ENCODE measurements around the gene PCDHB4.
"Not testable (repeated sequence)": the region's sequence is repeated elsewhere in the genome, so short reads cannot be mapped to it uniquely, and the experiment has no call there.

DNA sequence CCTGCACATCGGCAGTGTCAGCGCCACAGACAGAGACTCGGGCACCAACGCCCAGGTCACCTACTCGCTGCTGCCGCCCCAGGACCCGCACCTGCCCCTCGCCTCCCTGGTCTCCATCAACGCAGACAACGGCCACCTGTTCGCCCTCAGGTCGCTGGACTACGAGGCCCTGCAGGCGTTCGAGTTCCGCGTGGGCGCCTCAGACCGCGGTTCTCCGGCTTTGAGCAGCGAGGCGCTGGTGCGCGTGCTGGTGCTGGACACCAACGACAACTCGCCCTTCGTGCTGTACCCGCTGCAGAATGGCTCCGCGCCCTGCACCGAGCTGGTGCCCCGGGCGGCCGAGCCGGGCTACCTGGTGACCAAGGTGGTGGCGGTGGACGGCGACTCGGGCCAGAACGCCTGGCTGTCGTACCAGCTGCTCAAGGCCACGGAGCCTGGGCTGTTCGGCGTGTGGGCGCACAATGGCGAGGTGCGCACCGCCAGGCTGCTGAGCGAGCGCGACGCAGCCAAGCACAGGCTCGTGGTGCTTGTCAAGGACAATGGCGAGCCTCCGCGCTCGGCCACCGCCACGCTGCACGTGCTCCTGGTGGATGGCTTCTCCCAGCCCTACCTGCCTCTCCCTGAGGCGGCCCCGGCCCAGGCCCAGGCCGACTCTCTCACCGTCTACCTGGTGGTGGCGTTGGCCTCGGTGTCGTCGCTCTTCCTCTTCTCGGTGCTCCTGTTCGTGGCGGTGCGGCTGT lies 1.9 kb downstream of the PCDHB4 start:
- TF ChIP-seq, protein P1, sequence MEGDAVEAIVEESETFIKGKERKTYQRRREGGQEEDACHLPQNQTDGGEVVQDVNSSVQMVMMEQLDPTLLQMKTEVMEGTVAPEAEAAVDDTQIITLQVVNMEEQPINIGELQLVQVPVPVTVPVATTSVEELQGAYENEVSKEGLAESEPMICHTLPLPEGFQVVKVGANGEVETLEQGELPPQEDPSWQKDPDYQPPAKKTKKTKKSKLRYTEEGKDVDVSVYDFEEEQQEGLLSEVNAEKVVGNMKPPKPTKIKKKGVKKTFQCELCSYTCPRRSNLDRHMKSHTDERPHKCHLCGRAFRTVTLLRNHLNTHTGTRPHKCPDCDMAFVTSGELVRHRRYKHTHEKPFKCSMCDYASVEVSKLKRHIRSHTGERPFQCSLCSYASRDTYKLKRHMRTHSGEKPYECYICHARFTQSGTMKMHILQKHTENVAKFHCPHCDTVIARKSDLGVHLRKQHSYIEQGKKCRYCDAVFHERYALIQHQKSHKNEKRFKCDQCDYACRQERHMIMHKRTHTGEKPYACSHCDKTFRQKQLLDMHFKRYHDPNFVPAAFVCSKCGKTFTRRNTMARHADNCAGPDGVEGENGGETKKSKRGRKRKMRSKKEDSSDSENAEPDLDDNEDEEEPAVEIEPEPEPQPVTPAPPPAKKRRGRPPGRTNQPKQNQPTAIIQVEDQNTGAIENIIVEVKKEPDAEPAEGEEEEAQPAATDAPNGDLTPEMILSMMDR (IDR thresholded peaks at IDR 0.05) = not testable (repeated sequence)
- TF ChIP-seq ZFX (IDR thresholded peaks at IDR 0.05; ENCODE audit: borderline replicate concordance) = not testable (repeated sequence)

All from 22Rv1 (cell line).